ENCODE data around the gene TMEM40.

DNA sequence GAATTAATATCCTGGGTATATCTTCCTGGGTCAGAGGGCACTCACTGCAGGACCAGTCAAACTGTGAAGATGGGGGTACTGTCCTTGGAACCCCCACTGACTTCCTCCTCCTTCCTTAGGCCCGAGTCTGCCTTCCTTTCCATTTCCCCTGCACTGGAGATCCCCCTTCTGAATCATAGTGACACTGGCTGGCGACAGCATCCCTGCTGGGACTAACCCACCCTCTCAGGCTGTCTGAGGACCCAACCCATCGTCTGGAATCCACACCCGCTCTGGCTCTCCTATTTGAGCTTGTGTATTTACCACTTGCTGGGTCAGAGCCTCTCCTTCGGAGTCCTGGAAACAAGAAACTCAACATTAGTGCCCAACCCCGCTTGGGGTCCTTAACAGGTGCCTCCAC lies 21.2 kb downstream of the TMEM40 start:
- no peak for TF ChIP-seq GATA2 (IDR thresholded peaks at IDR 0.05; ENCODE audit: low read depth, low read length)
- TF ChIP-seq GATA3 (IDR thresholded peaks at IDR 0.05; ENCODE audit: low read depth, low read length) = no peak
